ENCODE measurements around the gene USH1G. TPM values are rescaled to one million over a fixed set of nuclear protein-coding genes. Genes with fewer than 3 reads are reported as not detected.

USH1G gene
- polyA plus RNA-seq, 3 donors = not detected

DNA sequence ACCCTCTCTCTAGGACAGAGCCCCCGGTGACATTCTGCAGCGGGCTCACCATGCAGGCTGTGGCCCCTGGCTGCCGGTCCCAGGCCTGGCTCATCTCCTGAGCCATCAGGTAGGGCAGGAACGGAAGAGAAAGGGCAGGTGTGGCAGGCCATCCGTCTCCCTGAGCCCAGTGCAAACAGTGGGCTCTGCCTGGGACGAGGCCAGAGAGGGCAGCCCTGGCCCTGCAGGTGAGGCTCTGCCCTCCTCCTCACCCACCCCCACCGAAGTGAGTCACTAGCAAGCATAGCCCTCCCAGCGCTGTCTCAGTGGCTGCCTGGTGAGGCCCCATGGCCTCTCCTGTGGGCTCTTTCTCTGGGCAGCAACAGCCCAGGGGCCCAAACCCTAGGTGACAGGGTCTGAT, 27.2 kb upstream of the USH1G start:
- Histone ChIP-seq H4K20me1 (ENCODE audit: insufficient read depth, low read length) (no peaks in the 10 kb centered on the region), H3K9ac (ENCODE audit: insufficient read depth, low read length, poor library complexity, severe bottlenecking) (no peak overlapping the region), H3K79me2 (ENCODE audit: insufficient read depth, low read length) (no peaks in the 10 kb centered on the region), H3K9me3 (replicated peaks in 1 of 2; ENCODE audit: control insufficient read depth in 1 of 2, insufficient read depth in 1 of 2, low read length in 2 of 2) (no peaks in the 10 kb centered on the region), H3K4me1 (ENCODE audit: control insufficient read depth in 1 of 2, insufficient read depth in 2 of 2, low read length in 2 of 2) (no peaks in the 10 kb centered on the region), H3K4me3 (replicated peaks in 1 of 3; ENCODE audit: low read depth in 2 of 3, low read length in 3 of 3) (no peak overlapping the region), H3K27ac (ENCODE audit: low read depth in 1 of 2, low read length in 2 of 2) (no peak overlapping the region), H3K4me2 (replicated peaks; ENCODE audit: extremely low read depth, low read length, poor library complexity, severe bottlenecking) (no peak overlapping the region), H2AFZ (ENCODE audit: insufficient read depth, low read depth, low read length, poor library complexity, severe bottlenecking) (no peak overlapping the region), H3K36me3 (replicated peaks in 1 of 2; ENCODE audit: control insufficient read depth in 1 of 2, insufficient read depth in 2 of 2, low read length in 2 of 2) (no peaks in the 10 kb centered on the region), H3K27me3 (ENCODE audit: control insufficient read depth in 2 of 2, insufficient read depth in 2 of 2, low read length in 2 of 2) (peaks cover 0 to 2% of the 10 kb centered on the region in 2 donors)
- intact Hi-C loops (cut with micrococcal nuclease) = loop anchor here in 1 of 2 donors (10.0 kb wide), 1 partner anchor 205 kb away; the partner anchor contains the start of gene NHERF1
- peaks cover 6% of the 10 kb centered on the region for H3K4me1 Mint-ChIP-seq
- TF ChIP-seq, protein P1, sequence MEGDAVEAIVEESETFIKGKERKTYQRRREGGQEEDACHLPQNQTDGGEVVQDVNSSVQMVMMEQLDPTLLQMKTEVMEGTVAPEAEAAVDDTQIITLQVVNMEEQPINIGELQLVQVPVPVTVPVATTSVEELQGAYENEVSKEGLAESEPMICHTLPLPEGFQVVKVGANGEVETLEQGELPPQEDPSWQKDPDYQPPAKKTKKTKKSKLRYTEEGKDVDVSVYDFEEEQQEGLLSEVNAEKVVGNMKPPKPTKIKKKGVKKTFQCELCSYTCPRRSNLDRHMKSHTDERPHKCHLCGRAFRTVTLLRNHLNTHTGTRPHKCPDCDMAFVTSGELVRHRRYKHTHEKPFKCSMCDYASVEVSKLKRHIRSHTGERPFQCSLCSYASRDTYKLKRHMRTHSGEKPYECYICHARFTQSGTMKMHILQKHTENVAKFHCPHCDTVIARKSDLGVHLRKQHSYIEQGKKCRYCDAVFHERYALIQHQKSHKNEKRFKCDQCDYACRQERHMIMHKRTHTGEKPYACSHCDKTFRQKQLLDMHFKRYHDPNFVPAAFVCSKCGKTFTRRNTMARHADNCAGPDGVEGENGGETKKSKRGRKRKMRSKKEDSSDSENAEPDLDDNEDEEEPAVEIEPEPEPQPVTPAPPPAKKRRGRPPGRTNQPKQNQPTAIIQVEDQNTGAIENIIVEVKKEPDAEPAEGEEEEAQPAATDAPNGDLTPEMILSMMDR (IDR thresholded peaks at IDR 0.05) = no peak
- no peak for DNase-seq
- peaks cover 12 to 29% (median 16%) of the 10 kb centered on the region in 3 donors for H3K27me3 Mint-ChIP-seq (ENCODE audit: low read depth in 3 of 3)
- H3K4me3 Mint-ChIP-seq = no peak overlapping the region
- H3K27ac Mint-ChIP-seq = no peak overlapping the region
- WGBS (ENCODE audit: insufficient coverage) = 96% methylated on average over 6 of the region's 8 CpGs
- peaks cover 0 to 4% (median 0%) of the 10 kb centered on the region in 7 donors for H3K9me3 Mint-ChIP-seq
- H3K36me3 Mint-ChIP-seq = no peaks in the 10 kb centered on the region

DNA sequence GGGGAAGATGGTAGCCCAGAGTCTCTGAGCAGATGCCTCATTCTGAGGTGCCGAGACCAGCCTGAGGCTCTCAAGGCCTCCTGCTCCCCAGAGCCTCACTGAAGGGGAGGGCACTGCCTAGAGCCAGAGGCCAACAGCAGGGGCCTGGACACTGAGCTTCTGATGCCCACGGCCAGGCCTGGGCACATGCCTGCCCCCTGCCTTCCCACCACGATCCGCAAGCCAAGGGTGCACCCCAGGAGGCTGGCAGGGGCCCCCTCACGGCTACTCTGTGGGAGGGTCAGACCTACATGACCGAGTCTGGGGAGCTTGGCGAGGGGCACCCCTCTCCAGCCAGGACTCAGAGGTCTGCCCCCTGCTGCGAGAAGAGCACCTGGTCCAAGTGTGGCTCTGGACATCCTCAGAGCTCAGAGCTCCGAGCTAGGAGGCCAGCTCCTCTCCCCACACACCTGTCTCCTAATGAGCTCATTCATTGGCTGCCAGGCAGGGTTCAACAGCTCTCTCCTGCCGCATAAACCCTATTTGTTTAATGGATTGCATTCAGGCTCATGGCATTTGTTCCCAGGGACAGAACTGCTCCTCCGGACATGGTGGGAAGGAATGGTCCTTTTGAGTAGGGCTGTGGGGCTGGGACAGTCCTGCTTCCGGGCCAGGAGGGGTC, 26.5 kb upstream of the USH1G start:
- no peak overlapping the region for H2AFZ ChIP-seq (ENCODE audit: insufficient read depth, low read depth, low read length, poor library complexity, severe bottlenecking)
- no peak overlapping the region for H3K4me3 ChIP-seq (replicated peaks in 1 of 3; ENCODE audit: low read depth in 2 of 3, low read length in 3 of 3)
- H3K27ac ChIP-seq (ENCODE audit: low read depth in 1 of 2, low read length in 2 of 2) = no peak overlapping the region
- no peaks in the 10 kb centered on the region for H3K9me3 ChIP-seq (replicated peaks in 1 of 2; ENCODE audit: control insufficient read depth in 1 of 2, insufficient read depth in 1 of 2, low read length in 2 of 2)
- intact Hi-C loops (cut with micrococcal nuclease) = loop anchor here in 1 of 2 donors (10.0 kb wide), 1 partner anchor 205 kb away; the partner anchor contains the start of gene NHERF1
- WGBS (ENCODE audit: insufficient coverage) = 78% methylated on average over 11 of the region's 12 CpGs
- no peak overlapping the region for H3K9ac ChIP-seq (ENCODE audit: insufficient read depth, low read length, poor library complexity, severe bottlenecking)
- Mint-ChIP-seq H3K36me3 (no peaks in the 10 kb centered on the region), H3K9me3 (peaks cover 0 to 2% (median 0%) of the 10 kb centered on the region in 7 donors), H3K4me3 (no peak overlapping the region), H3K27me3 (ENCODE audit: low read depth in 3 of 3) (peaks cover 17 to 32% (median 18%) of the 10 kb centered on the region in 3 donors), H3K27ac (no peak overlapping the region), H3K4me1 (peaks cover 2% of the 10 kb centered on the region)
- H4K20me1 ChIP-seq (ENCODE audit: insufficient read depth, low read length) = no peaks in the 10 kb centered on the region
- no peak for DNase-seq
- H3K27me3 ChIP-seq (ENCODE audit: control insufficient read depth in 2 of 2, insufficient read depth in 2 of 2, low read length in 2 of 2) = peaks cover 0 to 2% of the 10 kb centered on the region in 2 donors
- no peaks in the 10 kb centered on the region for H3K36me3 ChIP-seq (replicated peaks in 1 of 2; ENCODE audit: control insufficient read depth in 1 of 2, insufficient read depth in 2 of 2, low read length in 2 of 2)
- no peaks in the 10 kb centered on the region for H3K4me1 ChIP-seq (ENCODE audit: control insufficient read depth in 1 of 2, insufficient read depth in 2 of 2, low read length in 2 of 2)
- no peak overlapping the region for H3K4me2 ChIP-seq (replicated peaks; ENCODE audit: extremely low read depth, low read length, poor library complexity, severe bottlenecking)
- TF ChIP-seq, protein P1 (IDR thresholded peaks at IDR 0.05) = no peak
- no peaks in the 10 kb centered on the region for H3K79me2 ChIP-seq (ENCODE audit: insufficient read depth, low read length)
